ENCODE data around the gene GNPTG.
"Not testable (repeated sequence)": the region's sequence is repeated elsewhere in the genome, so short reads cannot be mapped to it uniquely, and the experiment has no call there.

GNPTG gene

DNA sequence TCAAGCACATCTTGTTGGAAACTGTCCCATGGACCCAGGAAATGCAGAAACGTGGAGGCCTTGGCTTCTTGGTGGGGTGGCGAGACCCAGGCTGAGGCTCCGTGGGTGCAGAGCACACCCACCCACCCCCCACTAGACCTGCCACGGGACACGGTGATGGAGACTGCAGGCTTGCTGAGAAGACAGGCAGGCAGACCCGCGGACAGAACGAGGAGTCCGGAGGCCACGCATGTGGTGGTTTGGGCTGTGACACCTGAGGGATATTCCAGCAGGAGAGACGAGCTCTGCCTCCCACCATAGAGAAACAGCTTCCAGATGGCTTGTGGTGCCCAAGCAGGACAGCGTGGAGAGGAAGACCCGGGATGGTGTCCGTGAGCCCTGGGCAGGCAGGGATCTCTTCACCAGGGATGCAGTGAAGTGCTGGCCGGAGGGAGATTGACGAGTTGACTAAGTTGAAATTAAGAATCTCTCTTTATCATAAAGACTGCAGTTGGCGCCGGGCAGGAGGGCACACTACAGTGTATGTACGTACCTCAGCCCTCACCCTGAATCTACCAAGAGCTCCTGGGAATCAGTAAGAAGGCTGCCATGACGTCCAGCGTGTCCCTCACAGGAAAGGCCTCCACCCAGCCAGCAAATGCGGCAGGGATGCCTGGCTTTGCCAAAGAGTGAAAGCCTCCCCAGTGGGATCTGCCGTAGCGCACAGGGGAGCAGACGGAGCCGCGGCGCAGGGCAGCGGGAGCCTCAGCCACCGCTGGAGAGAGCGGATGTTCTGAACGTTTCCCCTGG, 34.1 kb upstream of the GNPTG start:
- FAIRE-seq (no peak), DNase-seq (ENCODE audit: insufficient read length, low spot score) (no peak)

DNA sequence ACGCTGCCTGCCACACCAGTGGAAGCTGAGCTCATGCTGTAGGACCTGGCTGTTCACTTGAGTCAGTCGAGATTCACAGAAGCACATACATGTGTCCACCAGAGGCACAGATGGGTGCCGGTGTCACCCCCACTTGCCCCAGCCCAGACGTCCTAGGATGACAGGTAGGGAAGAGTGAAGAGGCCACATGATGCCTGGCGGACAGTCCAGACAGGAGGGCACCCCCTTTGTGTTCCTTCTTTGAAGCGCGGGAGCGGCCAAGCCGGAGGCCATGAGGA, 33.5 kb upstream of the GNPTG start:
- no peak for FAIRE-seq

DNA sequence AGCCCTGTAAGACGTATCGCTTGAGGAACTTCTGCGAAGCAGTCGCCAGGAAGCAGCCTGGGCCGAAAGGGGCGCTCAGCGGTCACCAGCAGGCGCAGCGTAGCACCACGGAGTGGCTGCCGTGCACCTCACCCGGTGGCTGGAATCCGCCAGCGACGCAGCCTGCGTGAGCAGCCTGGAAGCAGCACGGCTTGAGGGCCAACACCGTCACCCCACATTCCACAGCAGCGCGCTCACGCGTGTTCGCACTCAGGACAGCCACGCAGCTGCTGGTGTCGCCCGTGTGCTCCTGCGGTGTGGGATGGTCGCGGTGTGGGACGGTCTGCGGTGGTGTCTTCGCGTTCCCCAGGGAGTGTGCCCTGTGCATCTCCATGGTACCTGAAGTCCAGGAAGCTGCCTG, 32.7 kb upstream of the GNPTG start:
- FAIRE-seq: peak; percentile 63

More for the DNA sequence above, 33.5 kb upstream of the GNPTG start:
- no peak for DNase-seq (ENCODE audit: insufficient read length, low spot score)

DNA sequence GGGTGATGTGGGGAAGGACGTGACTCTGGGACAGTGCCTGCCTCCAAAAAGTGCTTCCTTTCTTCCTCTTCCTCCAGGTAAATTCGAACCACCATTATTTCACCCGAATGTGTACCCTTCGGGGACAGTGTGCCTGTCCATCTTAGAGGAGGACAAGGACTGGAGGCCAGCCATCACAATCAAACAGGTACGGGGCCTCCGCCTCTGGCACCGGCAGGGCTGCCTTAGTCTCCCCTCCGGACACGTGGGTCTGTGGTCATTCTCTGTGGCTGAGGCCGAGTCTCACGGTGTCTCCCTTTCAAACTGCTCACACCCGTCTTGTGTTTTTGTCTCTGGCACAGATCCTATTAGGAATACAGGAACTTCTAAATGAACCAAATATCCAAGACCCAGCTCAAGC, 31.6 kb upstream of the GNPTG start:
- DNase-seq (ENCODE audit: insufficient read length, low spot score) (no peak), FAIRE-seq (no peak)

More for the DNA sequence above, 32.7 kb upstream of the GNPTG start:
- no peak for DNase-seq (ENCODE audit: insufficient read length, low spot score)

DNA sequence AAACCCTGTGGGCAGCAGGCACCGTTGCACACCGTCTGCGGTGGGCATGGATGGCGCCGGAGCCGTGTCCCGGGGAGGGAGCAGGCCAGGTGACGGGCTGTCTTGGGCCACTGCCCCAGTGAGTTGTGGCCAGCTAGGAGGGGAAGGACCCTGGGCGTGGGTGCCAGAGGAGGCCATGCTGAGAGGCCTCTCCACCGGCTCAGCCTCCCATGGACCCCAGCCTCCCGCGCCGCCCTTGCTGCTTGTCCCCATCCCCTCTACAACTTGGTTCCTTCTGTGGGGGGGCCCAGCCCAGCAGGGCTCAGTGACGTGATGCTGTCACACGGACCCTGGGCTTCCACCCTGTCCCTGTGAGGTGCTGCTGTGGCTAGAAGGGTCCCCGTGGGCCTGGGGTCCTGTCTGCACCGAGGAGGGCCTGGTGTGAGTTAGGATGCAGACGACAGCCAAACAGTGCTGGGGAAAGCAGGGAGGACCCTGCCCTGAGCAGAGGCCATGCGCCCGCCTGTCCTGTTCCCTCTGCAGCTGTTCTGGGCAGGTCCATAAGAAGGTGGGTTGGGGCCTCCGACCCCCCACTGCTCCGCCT, 31.0 kb upstream of the GNPTG start:
- DNase-seq (ENCODE audit: insufficient read length, low spot score) (no peak), FAIRE-seq (no peak)

DNA sequence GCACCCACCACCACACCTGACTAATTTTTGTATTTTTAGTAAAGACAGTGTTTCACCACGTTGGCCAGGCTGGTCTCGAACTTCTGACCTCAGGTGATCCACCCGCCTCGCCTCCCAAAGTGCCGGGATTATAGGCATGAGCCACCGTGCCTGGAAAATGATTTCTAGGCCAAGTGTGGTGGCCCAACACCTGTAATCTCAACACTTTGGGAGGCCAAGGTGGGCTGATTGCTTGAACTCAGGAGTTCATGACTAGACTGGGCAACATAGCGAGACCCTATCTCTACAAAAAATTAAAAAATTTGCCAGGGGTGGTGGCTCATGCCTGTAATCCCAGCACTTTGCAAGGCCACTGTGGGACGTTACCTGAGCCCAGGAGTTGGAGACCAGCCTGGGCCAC, 29.3 kb upstream of the GNPTG start:
- DNase-seq (ENCODE audit: insufficient read length, low spot score) (no peak), FAIRE-seq (no peak)

DNA sequence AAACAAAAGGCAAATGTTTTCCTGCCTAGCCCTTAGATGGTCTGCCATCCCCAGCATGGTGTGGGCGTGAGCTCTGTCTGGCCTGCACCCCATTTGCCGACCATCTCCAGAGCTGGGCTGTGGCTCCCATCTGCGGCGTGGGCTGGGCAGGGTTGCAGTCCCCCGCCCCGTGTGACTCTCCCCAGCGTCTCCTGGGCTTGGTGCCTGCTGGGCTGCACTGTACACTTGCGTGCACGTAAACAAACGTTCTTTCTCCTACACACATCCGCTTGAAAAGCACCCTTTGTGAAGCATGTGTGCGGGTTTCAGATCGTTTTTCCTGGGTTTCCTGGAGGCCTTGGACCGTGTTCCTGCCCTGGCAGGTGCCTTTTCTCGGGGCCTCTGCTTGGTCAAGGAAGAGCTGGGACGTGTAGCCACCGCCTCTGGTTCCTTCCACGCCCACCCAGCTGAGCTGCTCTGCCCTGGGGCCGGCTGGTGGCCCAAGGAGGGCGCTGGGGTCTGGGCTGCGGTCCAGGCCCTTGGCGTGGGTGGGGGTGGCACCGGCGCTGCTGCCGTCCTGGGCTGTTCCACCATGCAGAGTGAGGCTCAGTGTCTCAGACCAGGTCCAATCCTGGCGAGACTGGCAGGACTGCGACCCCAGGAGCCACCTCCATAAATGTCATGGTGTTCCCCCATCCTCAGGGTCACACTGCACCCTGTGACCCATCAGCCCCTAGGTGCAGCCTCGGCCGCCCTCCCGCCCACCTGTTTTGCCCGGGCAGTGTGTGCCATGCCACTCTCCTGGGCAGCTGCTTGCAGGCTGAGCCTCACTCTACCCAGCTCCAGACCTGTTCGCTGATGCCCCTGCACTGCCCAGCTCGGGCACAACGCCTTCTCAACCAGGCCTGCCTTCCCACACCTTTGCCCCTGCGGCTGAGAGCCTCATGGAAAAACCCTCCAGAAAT, 28.2 kb upstream of the GNPTG start:
- FAIRE-seq (no peak), DNase-seq (ENCODE audit: insufficient read length, low spot score) (no peak)

DNA sequence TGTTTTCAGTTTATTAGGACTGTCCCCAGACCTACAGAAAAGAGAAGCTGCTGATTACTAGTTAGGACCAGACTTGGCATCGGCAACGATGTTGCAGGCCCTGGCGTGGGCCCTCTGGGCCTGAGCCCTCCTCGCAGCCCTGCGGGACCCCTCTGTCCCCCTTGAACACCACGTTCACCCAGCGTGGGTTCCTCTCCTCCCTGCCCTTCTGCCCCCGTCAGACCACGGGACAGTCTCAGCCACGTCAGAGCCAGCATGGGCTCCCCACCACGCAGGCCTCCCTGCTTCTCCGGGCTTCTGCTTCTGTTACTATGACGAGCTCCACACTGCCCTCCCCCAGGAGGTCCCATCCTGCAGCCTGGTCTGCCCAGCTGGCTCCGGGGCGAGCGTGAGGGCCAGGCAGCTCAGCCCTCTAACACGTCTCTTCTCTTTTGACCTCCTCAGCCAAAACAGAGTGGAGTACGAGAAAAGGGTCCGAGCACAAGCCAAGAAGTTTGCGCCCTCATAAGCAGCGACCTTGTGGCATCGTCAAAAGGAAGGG, 27.4 kb upstream of the GNPTG start:
- DNase-seq (ENCODE audit: insufficient read length, low spot score) (no peak), FAIRE-seq (no peak)

DNA sequence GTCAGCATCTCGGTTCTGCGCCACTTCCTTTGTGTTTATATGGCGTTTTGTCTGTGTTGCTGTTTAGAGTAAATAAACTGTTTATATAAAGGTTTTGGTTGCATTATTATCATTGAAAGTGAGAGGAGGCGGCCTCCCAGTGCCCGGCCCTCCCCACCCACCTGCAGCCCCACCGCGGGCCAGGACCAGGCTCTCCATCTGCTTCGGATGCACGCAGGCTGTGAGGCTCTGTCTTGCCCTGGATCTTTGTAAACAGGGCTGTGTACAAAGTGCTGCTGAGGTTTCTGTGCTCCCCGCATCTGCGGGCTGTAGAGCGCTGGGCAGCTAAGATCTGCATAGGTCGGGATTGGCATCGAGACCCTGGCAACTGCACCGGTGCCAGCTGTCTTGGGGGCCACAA, 26.5 kb upstream of the GNPTG start:
- no peak for DNase-seq (ENCODE audit: insufficient read length, low spot score)
- no peak for FAIRE-seq

DNA sequence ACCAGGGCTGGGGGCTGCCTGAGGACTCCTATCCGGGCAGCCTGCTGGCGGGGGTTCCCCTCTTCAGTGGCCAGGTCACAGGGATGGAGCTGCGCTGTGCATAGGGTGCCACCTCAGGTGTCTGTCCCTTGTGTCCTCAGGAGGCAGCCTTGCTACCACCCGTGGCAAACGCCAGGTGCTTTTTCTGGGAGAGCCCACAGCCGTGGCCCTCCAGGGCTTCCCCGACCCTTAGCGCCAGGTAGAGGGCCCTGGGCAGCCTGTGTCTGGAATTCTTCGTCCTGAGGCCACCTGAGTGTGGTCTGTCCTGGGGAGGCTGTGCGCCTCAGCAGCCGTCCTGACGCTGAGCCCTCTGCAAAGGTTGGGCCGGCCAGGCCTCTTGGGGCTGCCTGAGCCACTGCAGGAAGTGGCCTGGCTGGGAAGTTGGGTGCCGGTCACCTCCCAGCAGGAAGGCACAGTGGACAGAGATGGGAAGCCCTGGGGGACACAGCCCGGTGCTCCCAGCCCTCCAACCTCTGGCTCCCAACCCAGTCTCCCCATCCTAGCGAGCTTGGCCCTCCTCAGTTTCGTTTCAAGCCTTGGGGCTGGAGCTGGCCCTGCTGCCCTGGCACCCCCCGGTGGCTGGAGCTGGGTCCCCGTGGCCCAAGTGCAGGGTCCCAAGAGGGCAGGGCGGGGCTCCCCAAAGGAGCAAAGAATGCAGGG, 25.9 kb upstream of the GNPTG start:
- FAIRE-seq (no peak), DNase-seq (ENCODE audit: insufficient read length, low spot score) (no peak)

DNA sequence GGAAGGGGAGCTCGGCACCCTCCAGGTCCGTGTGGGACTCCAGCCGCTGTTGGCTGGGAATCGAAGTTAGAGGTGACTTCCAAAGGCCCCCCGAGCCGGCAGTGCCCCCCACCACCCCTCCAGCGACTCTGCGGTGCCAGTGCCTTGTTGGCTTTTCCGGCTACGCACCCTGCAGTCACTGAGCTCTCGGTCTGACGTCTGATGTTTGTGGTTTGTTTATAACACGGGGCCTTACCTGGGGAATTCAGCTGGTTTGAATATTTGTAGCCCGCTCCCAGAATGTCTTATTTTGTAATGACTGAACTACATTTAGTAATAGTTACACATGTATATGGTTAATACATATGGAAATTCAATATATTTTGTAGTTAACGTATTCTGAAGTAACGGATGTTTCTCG, 25.3 kb upstream of the GNPTG start:
- FAIRE-seq (no peak), DNase-seq (ENCODE audit: insufficient read length, low spot score) (no peak)

DNA sequence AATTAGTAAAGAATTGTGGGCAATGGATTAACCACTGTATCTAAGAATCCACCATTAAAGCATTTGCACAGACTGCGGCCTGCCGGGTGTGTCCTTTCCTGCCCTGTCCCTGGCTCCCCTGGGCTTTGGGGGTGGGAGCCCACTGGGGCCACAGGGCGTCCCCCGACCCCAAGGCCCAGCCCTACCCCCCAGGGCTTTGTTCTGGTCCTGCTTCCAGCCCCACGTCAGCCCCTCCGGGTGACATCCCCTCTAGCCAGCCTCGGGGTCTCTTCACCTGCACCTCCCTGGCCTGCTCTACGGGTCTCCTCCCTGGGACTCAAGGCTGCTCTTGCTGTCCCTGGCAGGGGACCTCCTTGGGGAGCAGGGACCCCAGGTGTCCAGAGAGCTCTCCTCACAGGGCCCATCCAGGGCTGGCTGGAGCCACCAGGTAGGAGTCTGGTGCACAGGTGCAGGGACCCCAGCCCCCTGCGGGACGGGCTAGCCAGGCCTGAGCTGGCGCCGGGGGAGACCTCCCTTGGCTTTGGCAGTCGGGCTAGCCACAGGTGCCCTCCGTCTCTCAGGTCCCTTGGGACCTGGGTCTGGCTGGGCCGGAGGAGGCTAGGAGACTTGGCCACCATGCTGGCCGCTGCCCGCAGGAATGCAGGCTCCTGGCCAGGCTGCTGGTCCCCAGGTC, 24.6 kb upstream of the GNPTG start:
- FAIRE-seq (no peak), DNase-seq (ENCODE audit: insufficient read length, low spot score) (no peak)

DNA sequence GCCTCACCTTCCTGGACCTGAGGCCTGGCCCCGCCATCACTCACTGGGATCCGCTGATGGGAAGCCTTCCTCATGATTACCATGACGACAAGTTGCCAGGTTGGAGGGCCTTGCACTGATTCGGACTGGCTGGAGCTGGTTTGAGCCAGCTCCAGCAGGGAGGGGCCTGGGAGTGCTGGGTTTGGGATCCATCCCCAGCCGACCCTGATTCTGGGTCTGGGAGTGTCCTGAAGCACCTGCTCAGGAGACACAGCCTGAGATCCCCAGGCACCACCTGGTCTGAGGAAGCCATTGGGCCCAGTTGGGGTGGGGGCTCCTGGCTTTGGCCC, 24.1 kb upstream of the GNPTG start:
- no peak for DNase-seq (ENCODE audit: insufficient read length, low spot score)
- no peak for FAIRE-seq

DNA sequence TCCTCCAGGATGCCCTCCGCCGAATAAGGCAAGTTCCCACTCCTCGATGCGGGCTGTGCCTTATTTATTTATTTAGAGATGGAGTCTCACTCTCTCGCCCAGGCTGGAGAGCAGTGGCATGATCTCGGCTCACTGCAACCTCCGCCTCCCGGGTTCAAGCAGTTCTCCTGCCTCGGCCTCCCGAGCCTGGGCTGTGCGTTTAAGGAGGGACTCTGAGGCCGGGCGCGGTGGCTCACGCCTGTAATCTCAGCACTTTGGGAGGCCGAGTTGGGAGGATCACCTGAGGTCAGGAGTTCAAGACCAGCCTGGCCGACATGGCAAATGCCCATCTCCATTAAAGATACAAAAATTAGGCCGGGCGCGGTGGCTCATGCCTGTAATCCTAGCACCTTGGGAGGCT, 23.6 kb upstream of the GNPTG start:
- not testable (repeated sequence) for FAIRE-seq; DNase-seq (ENCODE audit: insufficient read length, low spot score)

DNA sequence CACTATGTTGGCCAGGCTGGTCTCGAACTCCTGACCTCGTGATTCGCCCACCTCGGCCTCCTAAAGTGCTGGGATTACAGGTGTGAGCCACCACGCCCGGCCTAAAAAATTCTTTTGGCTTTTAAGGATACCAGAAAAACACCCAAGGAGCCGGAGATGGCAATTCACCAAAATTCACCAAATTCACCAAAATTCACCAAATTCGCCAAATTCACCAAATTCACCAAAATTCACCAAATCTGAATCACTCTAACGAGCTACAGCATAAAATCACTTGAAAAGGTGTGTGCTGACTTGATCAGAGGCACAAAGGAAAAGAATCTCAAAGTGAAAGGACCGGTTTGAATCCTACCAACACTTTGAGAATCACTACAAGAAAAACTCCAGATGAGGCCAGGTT, 22.8 kb upstream of the GNPTG start:
- FAIRE-seq: not testable (repeated sequence)

DNA sequence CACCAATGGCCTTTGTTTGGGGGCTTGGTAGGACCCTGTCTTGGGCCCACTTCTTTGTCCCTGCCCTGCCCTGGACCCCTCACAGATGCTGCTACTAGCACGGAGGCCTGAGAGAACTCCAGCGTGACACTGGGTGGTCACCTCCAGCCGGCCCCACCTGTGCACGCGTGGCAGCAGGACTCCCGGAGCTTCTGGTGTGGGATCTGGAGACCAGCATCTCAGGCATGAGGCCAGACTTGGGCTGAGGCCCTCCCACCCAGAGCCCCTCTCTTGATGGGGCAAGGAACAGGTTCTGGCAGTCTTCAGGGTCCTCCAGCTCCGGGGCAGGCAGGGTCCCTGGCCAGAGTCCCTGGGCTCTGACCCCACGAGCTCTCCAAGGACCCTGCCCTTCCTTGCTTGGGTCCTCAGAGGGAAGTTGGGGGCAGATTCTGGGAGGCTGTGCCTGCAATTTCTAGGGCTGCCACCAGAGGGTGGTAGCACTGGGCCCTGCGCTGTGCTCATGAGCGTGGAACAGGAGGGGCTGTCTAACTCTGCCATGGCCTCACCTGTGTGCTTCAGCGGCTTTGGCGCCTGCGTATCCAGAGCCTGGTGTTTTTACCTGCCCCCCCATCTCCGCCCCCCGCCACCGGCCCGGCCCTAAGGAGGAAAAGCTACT, 21.3 kb upstream of the GNPTG start:
- no peak for FAIRE-seq
- DNase-seq (ENCODE audit: insufficient read length, low spot score): no peak

More for the DNA sequence above, 22.8 kb upstream of the GNPTG start:
- DNase-seq (ENCODE audit: insufficient read length, low spot score): not testable (repeated sequence)

DNA sequence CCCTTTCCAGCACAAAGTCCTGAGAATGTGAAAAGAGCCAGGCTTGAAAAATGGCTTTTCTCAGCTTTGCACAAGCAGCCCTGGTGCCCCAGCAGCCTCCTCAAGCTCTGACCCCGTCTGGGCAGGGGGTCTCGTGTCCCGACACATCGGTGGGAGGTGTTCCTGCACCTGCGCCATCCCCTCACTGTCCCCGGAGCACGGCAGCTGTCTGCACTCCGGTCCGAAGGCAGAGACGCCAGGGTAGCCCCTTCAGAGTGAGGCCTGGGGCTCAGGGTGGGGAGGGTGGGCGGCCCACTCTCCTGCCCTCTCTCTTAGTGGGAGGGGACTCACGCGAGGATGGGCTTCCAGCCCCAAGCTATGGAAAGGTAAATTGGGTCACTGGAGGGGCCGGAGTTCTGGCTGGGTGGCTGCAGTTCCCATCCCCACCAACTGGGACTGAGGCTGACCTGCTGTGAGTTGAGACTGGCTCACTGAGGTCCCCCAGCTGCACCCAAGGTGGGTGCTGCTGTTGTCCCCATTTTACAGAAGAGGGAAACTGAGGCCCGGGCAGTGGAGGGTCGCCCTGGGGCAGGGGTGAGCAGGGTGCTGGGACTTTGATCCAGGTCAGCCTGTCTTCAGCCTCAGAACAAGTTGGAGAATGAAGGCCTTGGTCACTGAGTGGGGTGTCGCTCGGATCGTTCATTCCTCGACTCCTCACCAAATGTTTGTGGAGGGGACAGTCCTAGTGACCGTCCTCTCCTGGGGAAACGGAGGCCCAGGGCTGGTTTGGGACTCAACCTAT, 20.6 kb upstream of the GNPTG start:
- FAIRE-seq: no peak
- no peak for DNase-seq (ENCODE audit: insufficient read length, low spot score)

DNA sequence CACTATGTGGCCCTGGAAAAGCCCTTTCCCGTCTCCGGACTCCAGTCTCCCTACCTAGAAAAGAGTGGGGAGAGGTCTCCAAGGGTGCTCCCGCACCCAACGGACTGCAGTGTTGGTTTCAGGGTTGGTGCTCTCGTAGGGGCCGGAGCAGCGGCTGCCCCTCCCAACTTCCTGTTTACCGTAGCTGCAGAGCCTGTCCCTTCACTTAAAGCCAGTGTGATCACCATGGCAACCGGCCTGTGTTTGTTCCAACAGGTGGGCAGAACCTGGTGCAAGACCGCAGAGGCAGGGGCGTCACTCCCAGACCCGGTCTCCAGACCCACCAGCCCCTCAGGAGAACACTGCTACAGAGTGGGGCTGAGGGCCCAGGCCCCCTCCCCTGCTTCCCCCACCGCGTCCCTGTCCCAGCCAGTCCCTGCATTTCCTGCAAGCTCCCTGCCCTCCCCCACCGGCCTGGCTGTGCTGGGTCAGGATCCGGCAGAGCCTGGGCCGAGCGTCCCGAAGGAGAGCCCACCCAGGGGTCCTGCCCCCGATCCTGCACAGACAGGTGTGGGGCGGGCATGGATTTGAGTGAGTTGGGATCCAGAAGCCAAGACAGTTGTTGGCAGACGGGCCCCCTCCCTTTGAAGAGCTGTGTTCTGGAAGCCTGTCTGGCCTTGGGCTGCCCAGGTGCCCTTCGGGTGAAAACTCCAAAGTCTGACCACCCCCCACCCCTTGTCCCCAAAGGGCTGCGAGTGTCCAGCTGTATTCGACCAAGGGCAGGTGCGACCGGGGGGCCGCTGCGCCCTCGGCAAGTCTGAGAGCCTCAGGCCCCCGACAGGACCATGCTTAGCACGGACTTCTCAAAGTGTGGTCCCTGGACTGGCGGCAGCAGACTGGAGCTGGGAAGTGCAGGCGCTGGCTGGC, 19.8 kb upstream of the GNPTG start:
- FAIRE-seq (no peak), DNase-seq (ENCODE audit: insufficient read length, low spot score) (peak; percentile 48)

Measured in HTR-8/SVneo (cell line).